T-helper 1 cell treated with Interleukin-12 subunit alpha and Interleukin-12 subunit beta and Interleukin-4 antibody, amounts not matched to agents 30 μg/mL and 1 μg/mL, for 36 hours (primary cell): Measurements from ENCODE around the gene PACSIN2.

Experiments used
- H3K27ac Mint-ChIP-seq: one replicate; pipeline ENCODE4 v1.8.0; 2021; ENCODE audit warnings: mild to moderate bottlenecking, mixed read lengths
- H3K27me3 Mint-ChIP-seq: one replicate; pipeline ENCODE4 v1.8.0; 2021; ENCODE audit warnings: low read depth, mixed read lengths
- H3K36me3 Mint-ChIP-seq: one replicate; pipeline ENCODE4 v1.8.0; 2021; ENCODE audit warnings: low read depth, mixed read lengths
- H3K4me1 Mint-ChIP-seq: one replicate; pipeline ENCODE4 v1.8.0; 2021; ENCODE audit warnings: low read depth, mixed read lengths
- H3K4me3 Mint-ChIP-seq: one replicate; pipeline ENCODE4 v1.8.0; 2021; ENCODE audit warnings: mild to moderate bottlenecking, moderate library complexity, mixed read lengths
- H3K9me3 Mint-ChIP-seq: one replicate; pipeline ENCODE4 v1.8.0; 2021; ENCODE audit warnings: mixed read lengths

Gene PACSIN2

GRCh38 chr22:42821386-42821785 is 193.6 kb downstream of the PACSIN2 start:
- no peak overlapping the region for H3K4me3 Mint-ChIP-seq
- H3K27ac Mint-ChIP-seq = no peak overlapping the region
- H3K4me1 Mint-ChIP-seq = peaks cover 4% of the 10 kb centered on the region
- H3K9me3 Mint-ChIP-seq = no peaks in the 10 kb centered on the region
- H3K27me3 Mint-ChIP-seq = no peaks in the 10 kb centered on the region
- H3K36me3 Mint-ChIP-seq = peaks cover 20% of the 10 kb centered on the region

- Mint-ChIP-seq H3K4me1 (peaks cover 4% of the 10 kb centered on the region), H3K27me3 (no peaks in the 10 kb centered on the region), H3K4me3 (no peak overlapping the region), H3K27ac (no peak overlapping the region), H3K36me3 (peaks cover 21% of the 10 kb centered on the region), H3K9me3 (no peaks in the 10 kb centered on the region)
Measured at GRCh38 chr22:42820045-42820763, 194.7 kb downstream of the PACSIN2 start.
